K562 (cell line): ENCODE data around the gene PNCK. TPM values are rescaled to one million over a fixed set of nuclear protein-coding genes. Genes with fewer than 3 reads are reported as not detected.

Experiments used
- ATAC-seq: fragments of 200-7000 bp; cut with Tn5 transposase; 3 replicates; pipeline ENCODE4 v1.9.1; 2020; ENCODE audit warnings: moderate library complexity
- BruUV-seq: library from RNA; stranded (reverse); fragments of 400-500 nt; replicated peaks from 2 replicates; lab custom pipeline; 2021; lab: Mats Ljungman, UMichigan
- CTCF ChIA-PET: fragments of 300-600 bp; formaldehyde crosslinking; extraction: SDS; loops from one replicate; lab custom pipeline; 2021; ENCODE audit warnings: low intra/inter-chr PET ratio; lab: Yijun Ruan, JAX
- POLR2A ChIA-PET: fragments of 300-600, 350-650 bp; sonication (Branson Sonifier 250); formaldehyde crosslinking; extraction: SDS; loops from one replicate; lab custom pipeline; 2021; ENCODE audit warnings: antibody characterized with exemption, inconsistent platforms; lab: Yijun Ruan, JAX
- DNase-seq, 4 experiments: peaks; one replicate each; pipeline versions ENCODE4 v3.0.0 to v3.0.0-alpha.2; 2011 to 2018; ENCODE audit warnings: low spot score in 3 of 4, mixed read lengths in 3 of 4; ENCODE audit errors: extremely low read depth in 1 of 4
- FAIRE-seq: peaks from 2 replicates; lab custom pipeline; 2011; peaks lifted over from hg19 to GRCh38; lab: Jason Lieb, UNC
- H2AFZ ChIP-seq: 2 replicates; pipeline ENCODE4 v1.6.0; 2011; ENCODE audit warnings: low read depth, low read length, control low read depth, inconsistent platforms
- H3K27ac ChIP-seq: fragments of 200-600 bp; 3 replicates; pipeline ENCODE4 v1.8.0; 2011; ENCODE audit warnings: low read depth, mild to moderate bottlenecking, control low read depth, inconsistent platforms, low read length, moderate library complexity, mixed read lengths; ENCODE audit errors: extremely low read depth
- H3K27me3 ChIP-seq, 2 experiments: fragments of 300-600 bp in 1 of 2; 2 replicates in 1 of 2; 3 replicates in 1 of 2; pipeline versions ENCODE4 v1.6.0 to v1.8.0; 2011; ENCODE audit warnings: inconsistent platforms in 2 of 2, low read length in 2 of 2, mild to moderate bottlenecking in 1 of 2, mixed read lengths in 1 of 2, moderate library complexity in 1 of 2; ENCODE audit not compliant: control insufficient read depth in 2 of 2, insufficient read depth in 2 of 2
- H3K36me3 ChIP-seq: fragments of 300-600 bp; 3 replicates; pipeline ENCODE4 v1.8.0; 2011; ENCODE audit warnings: mild to moderate bottlenecking, low read length, inconsistent platforms; ENCODE audit not compliant: control insufficient read depth, insufficient read depth
- H3K4me1 ChIP-seq, 2 experiments: fragments of 200-600 bp in 1 of 2; replicated peaks in 1 of 2; 2 replicates in 1 of 2; 3 replicates in 1 of 2; pipeline versions ENCODE4 v1.5.1 to v1.8.0; 2011; ENCODE audit warnings: inconsistent platforms in 2 of 2, low read length in 2 of 2, mild to moderate bottlenecking in 1 of 2, mixed read lengths in 1 of 2, moderate library complexity in 1 of 2; ENCODE audit not compliant: control insufficient read depth in 2 of 2, insufficient read depth in 2 of 2
- H3K4me2 ChIP-seq: 2 replicates; pipeline ENCODE4 v1.6.1; 2011; ENCODE audit warnings: low read length, control low read depth, inconsistent platforms, mixed read lengths; ENCODE audit not compliant: insufficient read depth
- H3K4me3 ChIP-seq: fragments of 200-600 bp; sonication (generic), shearing (Covaris generic); 2 replicates; pipeline ENCODE4 v1.5.1; 2016; ENCODE audit warnings: control low read depth, inconsistent platforms
- H3K79me2 ChIP-seq: fragments of 200-600 bp; 3 replicates; pipeline ENCODE4 v1.8.0; 2011; ENCODE audit warnings: low read length, inconsistent platforms; ENCODE audit not compliant: control insufficient read depth, insufficient read depth
- H3K9ac ChIP-seq, 2 experiments: 2 replicates each; pipeline versions ENCODE4 v1.6.0 to v1.6.1; 2011; ENCODE audit warnings: low read depth in 2 of 2, low read length in 2 of 2, control low read depth in 1 of 2, inconsistent platforms in 1 of 2, mild to moderate bottlenecking in 1 of 2, mixed read lengths in 1 of 2; ENCODE audit not compliant: insufficient read depth in 1 of 2
- H3K9me1 ChIP-seq: one replicate; pipeline ENCODE4 v1.6.0; 2011; ENCODE audit warnings: inconsistent platforms, mild to moderate bottlenecking, low read length, moderate library complexity; ENCODE audit not compliant: control insufficient read depth, insufficient read depth
- H3K9me3 ChIP-seq: replicated peaks from 2 replicates; pipeline ENCODE4 v1.5.1; 2011; ENCODE audit warnings: low read depth, low read length, inconsistent platforms; ENCODE audit not compliant: control insufficient read depth, insufficient read depth
- H4K20me1 ChIP-seq: replicated peaks from 2 replicates; pipeline ENCODE4 v1.6.1; 2011; ENCODE audit warnings: low read length, inconsistent platforms, mixed read lengths; ENCODE audit not compliant: control insufficient read depth, insufficient read depth
- EP400 ChIP-seq: fragments of 450-650 bp; IDR thresholded peaks from 2 replicates; pipeline ENCODE4 v1.6.1; 2017; ENCODE audit warnings: antibody characterized with exemption, mild to moderate bottlenecking, moderate library complexity
- HIVEP1 ChIP-seq: fragments of 250-450 bp; sonication (Bioruptor Pico); IDR thresholded peaks from 2 replicates; pipeline ENCODE4 v1.4.0; 2020; ENCODE audit warnings: mild to moderate bottlenecking
- NRF1 ChIP-seq, 2 experiments: fragments of 450-650 bp; IDR thresholded peaks in 1 of 2; conservative IDR thresholded peaks in 1 of 2; 2 replicates each; pipeline ENCODE4 v1.6.1; 2014; ENCODE audit warnings: mild to moderate bottlenecking in 2 of 2
- PHTF2 ChIP-seq: fragments of 250-450 bp; sonication (Bioruptor Pico); IDR thresholded peaks from 2 replicates; pipeline ENCODE4 v1.5.0; 2021; ENCODE audit warnings: mild to moderate bottlenecking
- RAD21 ChIP-seq, 2 experiments: fragments of 250-450 bp in 1 of 2; fragments of 450-650 bp in 1 of 2; sonication (Bioruptor Pico) in 1 of 2; formaldehyde crosslinking in 1 of 2; IDR thresholded peaks in 1 of 2; conservative IDR thresholded peaks in 1 of 2; 2 replicates each; pipeline versions ENCODE4 v1.4.0 to v1.8.0; 2020 to 2022; ENCODE audit warnings: mild to moderate bottlenecking in 2 of 2, moderate library complexity in 1 of 2
- SMARCA5 ChIP-seq: fragments of 450-650 bp; IDR thresholded peaks from 2 replicates; pipeline ENCODE4 v1.6.1; 2016
- YY1 ChIP-seq, 3 experiments: IDR thresholded peaks; 2 replicates each; pipeline ENCODE4 v1.6.1; 2011; ENCODE audit warnings: low read length in 2 of 3, mild to moderate bottlenecking in 2 of 3, moderate library complexity in 2 of 3, borderline replicate concordance in 1 of 3, control low read depth in 1 of 3, low read depth in 1 of 3; ENCODE audit not compliant: insufficient read depth in 3 of 3, insufficient replicate concordance in 2 of 3, control insufficient read depth in 1 of 3, insufficient read length in 1 of 3; ENCODE audit errors: extremely low read depth in 1 of 3
- WGBS: fragments of 100-300 bp; shearing (Covaris generic); methylation state at CpG from one replicate; pipeline ENCODE4 v1.1.6; 2016; ENCODE audit warnings: low coverage, mixed read lengths; ENCODE audit not compliant: insufficient coverage; ENCODE audit errors: missing lambda C conversion rate; 5-methylcytosine and 5-hydroxymethylcytosine counted together
- in situ Hi-C: fragments of 300-500 bp; cut with MboI; formaldehyde crosslinking; loops from 4 replicates; pipeline ENCODE4 v1.15.0; 2018; ENCODE audit warnings: inconsistent platforms, mixed read lengths
- intact Hi-C: fragments of 100-400 bp; cut with micrococcal nuclease; formaldehyde crosslinking; loops from 2 replicates; pipeline ENCODE4 v1.14.2; 2022
- polyA plus RNA-seq, 8 experiments: library from polyadenylated mRNA; depleted of rRNA in 4 of 8; stranded (reverse) in 5 of 8; unstranded in 3 of 8; fragments of >200 nt; fragmentation: Nextera tagmentation in 2 of 8; fragmentation: Illumina TruSeq in 1 of 8; extraction: Ambion mirVana in 2 of 8; extraction: Trizol in 1 of 8; gene quantifications; 2 replicates each; pipeline versions ENCODE4 v1.2.1 to v1.2.3, GENCODE V29; 2011 to 2014; ENCODE audit warnings: inconsistent platforms in 1 of 8, missing spikeins in 1 of 8
- total RNA-seq, 7 experiments: library from RNA; depleted of rRNA in 6 of 7; stranded (reverse); fragments of >200 nt in 6 of 7; fragmentation: Illumina TruSeq in 2 of 7; extraction: Trizol in 2 of 7; gene quantifications; 2 replicates each; pipeline versions ENCODE4 v1.2.1 to v1.2.3, GENCODE V29; 2011 to 2021; ENCODE audit warnings: low replicate concordance in 1 of 7
- TF ChIP-seq, protein P1 (sequence below): sonication (generic); formaldehyde crosslinking; IDR thresholded peaks from 2 replicates; pipeline ENCODE4 v1.8.1; 2023; ENCODE audit warnings: mild to moderate bottlenecking, missing genetic modification reagents
- TF ChIP-seq, protein P2 (sequence below): sonication (generic); formaldehyde crosslinking; IDR thresholded peaks from 2 replicates; pipeline ENCODE4 v1.8.0; 2023; ENCODE audit warnings: mild to moderate bottlenecking, missing genetic modification reagents
- TF ChIP-seq, protein P3 (sequence below): IDR thresholded peaks from 3 replicates; pipeline ENCODE4 v1.6.1; 2011; ENCODE audit warnings: borderline replicate concordance, mild to moderate bottlenecking; ENCODE audit not compliant: insufficient read length, insufficient read depth

Gene PNCK
- total and polyA plus RNA-seq, 9 of the 15 experiments (the other 6 are each of a cell fraction or from before 2014, with no cell fraction given): 0.13 to 7.5 (median 1.2) TPM; not detected in 1

DNA sequence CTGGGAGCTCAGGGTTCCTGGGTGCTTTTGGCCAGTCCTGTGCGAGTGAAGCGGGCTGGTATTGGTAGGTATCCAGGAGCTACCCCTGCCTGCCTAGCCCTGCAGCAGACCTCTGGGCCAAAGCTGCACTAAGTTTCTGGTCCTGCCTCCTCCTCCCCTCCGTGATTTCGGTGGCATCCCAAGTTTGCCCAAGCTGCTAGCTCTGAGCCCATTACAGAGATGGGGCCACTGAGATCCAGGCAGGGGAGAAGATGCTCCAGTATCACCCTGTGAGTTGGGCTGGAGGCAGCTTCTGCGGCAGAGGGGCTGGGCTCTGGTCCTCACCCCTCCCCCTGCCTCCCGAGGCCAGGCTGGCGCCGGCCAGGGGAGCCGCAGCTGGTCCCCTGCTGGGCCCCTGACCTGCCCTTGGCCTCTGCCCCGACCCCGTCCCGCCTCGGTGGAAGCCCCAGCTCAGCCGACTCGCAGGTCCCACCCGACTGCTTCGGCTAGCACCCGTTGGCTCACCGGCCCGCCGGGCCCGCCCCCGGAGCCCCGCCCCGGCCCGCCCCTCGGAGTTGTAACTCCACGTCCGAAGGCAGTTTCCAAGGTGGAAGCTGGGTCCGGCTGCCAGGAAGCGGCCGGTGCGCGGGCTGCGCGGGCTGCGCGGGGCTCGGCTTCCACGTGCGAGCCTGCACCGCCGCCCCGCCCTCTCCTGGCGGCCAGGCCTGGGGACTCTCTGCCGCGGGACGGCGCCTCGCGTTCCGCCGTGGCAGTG is 26.8 kb downstream of the PNCK start, which contains the start of gene DUSP9:
Gene DUSP9, plus strand, starts transcription at position 584 of the 754 bp plus-strand sequence. CDS start 751 bp downstream, outside the sequence.
- in situ Hi-C loops (no loop called here), intact Hi-C loops (loop anchor here (5.0 kb wide), 3 partner anchors 34 to 109 kb away; no protein-coding TSS in a partner anchor)
- peak within 1 kb of the TSS; percentile 29 for H3K4me3 ChIP-seq
- peak within 1 kb of the TSS in 1 of 2 experiments; percentile 83; a peak in 2 of 4 replicates for H3K9ac ChIP-seq
- DNase-seq: peak; percentile 75 to 83 (median 79)
- H3K9me3 ChIP-seq: no peaks in the 10 kb centered on the region
- ChIA-PET CTCF (interaction anchor here (0.6 to 0.7 kb wide), 2 partner anchors 37 to 100 kb away, joined by 3 to 4 read pairs; no protein-coding TSS in a partner anchor), POLR2A (interaction anchor here (0.6 kb wide), 2 partner anchors 97 to 894 kb away, joined by 4 read pairs; no protein-coding TSS in a partner anchor)
- FAIRE-seq: no peak
- 40% methylated on average over 1 of the region's 53 CpGs for WGBS
- H3K36me3 ChIP-seq: no peaks in the 10 kb centered on the region
- H3K79me2 ChIP-seq: no peaks in the 10 kb centered on the region
- peak; percentile 67 for ATAC-seq
- H3K4me1 ChIP-seq: peaks cover 5 to 74% of the 10 kb centered on the region in 2 experiments; a peak in 3 of 5 replicates
- H3K27me3 ChIP-seq: no peaks in the 10 kb centered on the region; a peak in 1 of 5 replicates
- no peak within 1 kb of the TSS for H3K27ac ChIP-seq
- BruUV-seq: no TSS peak
- H3K9me1 ChIP-seq: no peaks in the 10 kb centered on the region
- H2AFZ ChIP-seq: peak within 1 kb of the TSS; percentile 40; the same call in 1 of the 2 replicates
- H4K20me1 ChIP-seq: no peaks in the 10 kb centered on the region
- peak within 1 kb of the TSS; percentile 21; the same call in 1 of the 2 replicates for H3K4me2 ChIP-seq
- TF ChIP-seq PHTF2 (CRISPR knock-in tag): no peak
- TF ChIP-seq, protein P1, sequence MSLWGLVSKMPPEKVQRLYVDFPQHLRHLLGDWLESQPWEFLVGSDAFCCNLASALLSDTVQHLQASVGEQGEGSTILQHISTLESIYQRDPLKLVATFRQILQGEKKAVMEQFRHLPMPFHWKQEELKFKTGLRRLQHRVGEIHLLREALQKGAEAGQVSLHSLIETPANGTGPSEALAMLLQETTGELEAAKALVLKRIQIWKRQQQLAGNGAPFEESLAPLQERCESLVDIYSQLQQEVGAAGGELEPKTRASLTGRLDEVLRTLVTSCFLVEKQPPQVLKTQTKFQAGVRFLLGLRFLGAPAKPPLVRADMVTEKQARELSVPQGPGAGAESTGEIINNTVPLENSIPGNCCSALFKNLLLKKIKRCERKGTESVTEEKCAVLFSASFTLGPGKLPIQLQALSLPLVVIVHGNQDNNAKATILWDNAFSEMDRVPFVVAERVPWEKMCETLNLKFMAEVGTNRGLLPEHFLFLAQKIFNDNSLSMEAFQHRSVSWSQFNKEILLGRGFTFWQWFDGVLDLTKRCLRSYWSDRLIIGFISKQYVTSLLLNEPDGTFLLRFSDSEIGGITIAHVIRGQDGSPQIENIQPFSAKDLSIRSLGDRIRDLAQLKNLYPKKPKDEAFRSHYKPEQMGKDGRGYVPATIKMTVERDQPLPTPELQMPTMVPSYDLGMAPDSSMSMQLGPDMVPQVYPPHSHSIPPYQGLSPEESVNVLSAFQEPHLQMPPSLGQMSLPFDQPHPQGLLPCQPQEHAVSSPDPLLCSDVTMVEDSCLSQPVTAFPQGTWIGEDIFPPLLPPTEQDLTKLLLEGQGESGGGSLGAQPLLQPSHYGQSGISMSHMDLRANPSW (CRISPR knock-in tag): no peak
- peak; percentile 69 to 73; a peak in 2 of 4 replicates for TF ChIP-seq NRF1 (conservative IDR thresholded peaks at IDR 0.05 in 1 of 2, IDR thresholded peaks at IDR 0.05 in 1 of 2)
- TF ChIP-seq, protein P2, sequence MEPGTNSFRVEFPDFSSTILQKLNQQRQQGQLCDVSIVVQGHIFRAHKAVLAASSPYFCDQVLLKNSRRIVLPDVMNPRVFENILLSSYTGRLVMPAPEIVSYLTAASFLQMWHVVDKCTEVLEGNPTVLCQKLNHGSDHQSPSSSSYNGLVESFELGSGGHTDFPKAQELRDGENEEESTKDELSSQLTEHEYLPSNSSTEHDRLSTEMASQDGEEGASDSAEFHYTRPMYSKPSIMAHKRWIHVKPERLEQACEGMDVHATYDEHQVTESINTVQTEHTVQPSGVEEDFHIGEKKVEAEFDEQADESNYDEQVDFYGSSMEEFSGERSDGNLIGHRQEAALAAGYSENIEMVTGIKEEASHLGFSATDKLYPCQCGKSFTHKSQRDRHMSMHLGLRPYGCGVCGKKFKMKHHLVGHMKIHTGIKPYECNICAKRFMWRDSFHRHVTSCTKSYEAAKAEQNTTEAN (CRISPR knock-in tag): no peak
- TF ChIP-seq SMARCA5: no peak
- TF ChIP-seq, protein P3, sequence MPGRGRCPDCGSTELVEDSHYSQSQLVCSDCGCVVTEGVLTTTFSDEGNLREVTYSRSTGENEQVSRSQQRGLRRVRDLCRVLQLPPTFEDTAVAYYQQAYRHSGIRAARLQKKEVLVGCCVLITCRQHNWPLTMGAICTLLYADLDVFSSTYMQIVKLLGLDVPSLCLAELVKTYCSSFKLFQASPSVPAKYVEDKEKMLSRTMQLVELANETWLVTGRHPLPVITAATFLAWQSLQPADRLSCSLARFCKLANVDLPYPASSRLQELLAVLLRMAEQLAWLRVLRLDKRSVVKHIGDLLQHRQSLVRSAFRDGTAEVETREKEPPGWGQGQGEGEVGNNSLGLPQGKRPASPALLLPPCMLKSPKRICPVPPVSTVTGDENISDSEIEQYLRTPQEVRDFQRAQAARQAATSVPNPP: no peak
- TF ChIP-seq EP400: no peak
- TF ChIP-seq RAD21 (CRISPR knock-in tag; conservative IDR thresholded peaks at IDR 0.05 in 1 of 2, IDR thresholded peaks at IDR 0.05 in 1 of 2): no peak
- TF ChIP-seq YY1 (IDR thresholded peaks at IDR 0.05; ENCODE audit: borderline replicate concordance in 1 of 3, control insufficient read depth in 1 of 3, extremely low read depth in 1 of 3, insufficient read depth in 3 of 3, insufficient read length in 1 of 3, insufficient replicate concordance in 2 of 3, low read depth in 1 of 3, low read length in 2 of 3): peak in 1 of 3 experiments; percentile 21
- TF ChIP-seq HIVEP1 (CRISPR knock-in tag): no peak
